NCI-H460 (cell line): Measurements from ENCODE around the gene DIPK1A. TPM values are rescaled to one million over a fixed set of nuclear protein-coding genes. Genes with fewer than 3 reads are reported as not detected.
A peak's percentile ranks its signal among the peaks of the same experiment; 100 is the strongest.
"Not testable (repeated sequence)": the region's sequence is repeated elsewhere in the genome, so short reads cannot be mapped to it uniquely, and the experiment has no call there.

Experiments
- DNase-seq: peaks from one replicate; pipeline ENCODE4 v3.0.0-alpha.2; 2016; ENCODE audit warnings: low read depth; ENCODE audit errors: extremely low read depth
- total RNA-seq: library from RNA; depleted of rRNA; stranded (reverse); fragments of >200 nt; shearing (Covaris generic); gene quantifications from 2 replicates; pipeline ENCODE4 v1.2.3, GENCODE V29; 2014

Gene DIPK1A
- total RNA-seq, 1 experiment from 2014 or later: 15.0 TPM

GRCh38 chr1:92985101-92985500 lies 23.8 kb upstream of the DIPK1A start:
- DNase-seq: no peak

GRCh38 chr1:92980732-92981647 lies 19.7 kb upstream of the DIPK1A start:
- DNase-seq: no peak

- DNase-seq: no peak
Observed at GRCh38 chr1:92975551-92976232, 14.4 kb upstream of the DIPK1A start.

- not testable (repeated sequence) for DNase-seq
Observed at GRCh38 chr1:92974112-92974511, 12.8 kb upstream of the DIPK1A start.

GRCh38 chr1:92973203-92973897 lies 12.1 kb upstream of the DIPK1A start:
- no peak for DNase-seq

- DNase-seq: no peak
Observed at GRCh38 chr1:92972409-92973129, 11.3 kb upstream of the DIPK1A start.

GRCh38 chr1:92971932-92972331 lies 10.7 kb upstream of the DIPK1A start:
- not testable (repeated sequence) for DNase-seq

GRCh38 chr1:92970990-92971689 lies 9.9 kb upstream of the DIPK1A start:
- DNase-seq: no peak

- no peak for DNase-seq
Observed at GRCh38 chr1:92969517-92969916, 8.3 kb upstream of the DIPK1A start.

- no peak for DNase-seq
Observed at GRCh38 chr1:92968138-92969032, 7.1 kb upstream of the DIPK1A start.

- DNase-seq: no peak
Observed at GRCh38 chr1:92964998-92965397, 3.7 kb upstream of the DIPK1A start.

- no peak for DNase-seq
Observed at GRCh38 chr1:92964316-92964715, 3.1 kb upstream of the DIPK1A start.

- no peak for DNase-seq
Observed at GRCh38 chr1:92961896-92962752, 862 bp upstream of the DIPK1A start.

- peak; percentile 73 for DNase-seq
Observed at GRCh38 chr1:92960395-92961130, 699 bp downstream of the DIPK1A start.

- no peak for DNase-seq
Observed at GRCh38 chr1:92958203-92958970, 2.9 kb downstream of the DIPK1A start.

- DNase-seq: no peak
Observed at GRCh38 chr1:92957030-92957734, 4.1 kb downstream of the DIPK1A start.
